ENCODE measurements around the gene AAGAB. TPM values are rescaled to one million over a fixed set of nuclear protein-coding genes. Genes with fewer than 3 reads are reported as not detected.
"Not testable (repeated sequence)": the region's sequence is repeated elsewhere in the genome, so short reads cannot be mapped to it uniquely, and the experiment has no call there.

AAGAB gene
- total RNA-seq, 3 donors from 2014 or later (not counting 1 experiment from before 2014, with no cell fraction given) = 41.1 to 44.3 (median 42.5) TPM

GRCh38 chr15:67296684-67297083 lies 42.2 kb upstream of the AAGAB start:
- Histone ChIP-seq H3K36me3 (ENCODE audit: control insufficient read depth, insufficient read depth, low read length) (no peaks in the 10 kb centered on the region), H3K27me3 (ENCODE audit: control insufficient read depth, insufficient read depth, low read length) (no peaks in the 10 kb centered on the region), H3K27ac (ENCODE audit: low read length) (no peak overlapping the region), H3K4me1 (ENCODE audit: control insufficient read depth, insufficient read depth, low read length) (no peaks in the 10 kb centered on the region), H3K9me3 (ENCODE audit: control insufficient read depth, insufficient read depth, low read length) (no peaks in the 10 kb centered on the region), H3K4me3 (ENCODE audit: low read length) (no peak overlapping the region)
- Mint-ChIP-seq H3K27ac (no peak overlapping the region), H3K4me1 (no peaks in the 10 kb centered on the region), H3K9me3 (no peaks in the 10 kb centered on the region), H3K27me3 (ENCODE audit: low read depth in 2 of 2) (no peaks in the 10 kb centered on the region), H3K36me3 (no peaks in the 10 kb centered on the region), H3K4me3 (no peak overlapping the region)
- TF ChIP-seq, protein P1, sequence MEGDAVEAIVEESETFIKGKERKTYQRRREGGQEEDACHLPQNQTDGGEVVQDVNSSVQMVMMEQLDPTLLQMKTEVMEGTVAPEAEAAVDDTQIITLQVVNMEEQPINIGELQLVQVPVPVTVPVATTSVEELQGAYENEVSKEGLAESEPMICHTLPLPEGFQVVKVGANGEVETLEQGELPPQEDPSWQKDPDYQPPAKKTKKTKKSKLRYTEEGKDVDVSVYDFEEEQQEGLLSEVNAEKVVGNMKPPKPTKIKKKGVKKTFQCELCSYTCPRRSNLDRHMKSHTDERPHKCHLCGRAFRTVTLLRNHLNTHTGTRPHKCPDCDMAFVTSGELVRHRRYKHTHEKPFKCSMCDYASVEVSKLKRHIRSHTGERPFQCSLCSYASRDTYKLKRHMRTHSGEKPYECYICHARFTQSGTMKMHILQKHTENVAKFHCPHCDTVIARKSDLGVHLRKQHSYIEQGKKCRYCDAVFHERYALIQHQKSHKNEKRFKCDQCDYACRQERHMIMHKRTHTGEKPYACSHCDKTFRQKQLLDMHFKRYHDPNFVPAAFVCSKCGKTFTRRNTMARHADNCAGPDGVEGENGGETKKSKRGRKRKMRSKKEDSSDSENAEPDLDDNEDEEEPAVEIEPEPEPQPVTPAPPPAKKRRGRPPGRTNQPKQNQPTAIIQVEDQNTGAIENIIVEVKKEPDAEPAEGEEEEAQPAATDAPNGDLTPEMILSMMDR (IDR thresholded peaks at IDR 0.05) = no peak
- ATAC-seq = no peak
- no peak for DNase-seq
- WGBS (ENCODE audit: insufficient coverage) = no CpG with 5 or more reads among the region's 1 CpG
- intact Hi-C loops (cut with micrococcal nuclease) = no loop called here

GRCh38 chr15:67296188-67296587 lies 41.7 kb upstream of the AAGAB start:
- DNase-seq (no peak), ATAC-seq (no peak)
- no peak overlapping the region for H3K4me3 ChIP-seq (ENCODE audit: low read length)
- no peak overlapping the region for H3K27ac Mint-ChIP-seq
- no peak overlapping the region for H3K4me3 Mint-ChIP-seq
- H3K4me1 Mint-ChIP-seq = no peaks in the 10 kb centered on the region
- H3K27me3 Mint-ChIP-seq (ENCODE audit: low read depth in 2 of 2) = no peaks in the 10 kb centered on the region
- H3K36me3 Mint-ChIP-seq = no peaks in the 10 kb centered on the region
- 96% methylated on average over 5 of the region's 5 CpGs for WGBS (ENCODE audit: insufficient coverage)
- H3K9me3 Mint-ChIP-seq = no peaks in the 10 kb centered on the region
- intact Hi-C loops (cut with micrococcal nuclease) = no loop called here
- no peaks in the 10 kb centered on the region for H3K9me3 ChIP-seq (ENCODE audit: control insufficient read depth, insufficient read depth, low read length)
- H3K27ac ChIP-seq (ENCODE audit: low read length) = no peak overlapping the region
- H3K4me1 ChIP-seq (ENCODE audit: control insufficient read depth, insufficient read depth, low read length) = no peaks in the 10 kb centered on the region
- TF ChIP-seq, protein P1 (IDR thresholded peaks at IDR 0.05) = no peak
- no peaks in the 10 kb centered on the region for H3K27me3 ChIP-seq (ENCODE audit: control insufficient read depth, insufficient read depth, low read length)
- no peaks in the 10 kb centered on the region for H3K36me3 ChIP-seq (ENCODE audit: control insufficient read depth, insufficient read depth, low read length)

DNA sequence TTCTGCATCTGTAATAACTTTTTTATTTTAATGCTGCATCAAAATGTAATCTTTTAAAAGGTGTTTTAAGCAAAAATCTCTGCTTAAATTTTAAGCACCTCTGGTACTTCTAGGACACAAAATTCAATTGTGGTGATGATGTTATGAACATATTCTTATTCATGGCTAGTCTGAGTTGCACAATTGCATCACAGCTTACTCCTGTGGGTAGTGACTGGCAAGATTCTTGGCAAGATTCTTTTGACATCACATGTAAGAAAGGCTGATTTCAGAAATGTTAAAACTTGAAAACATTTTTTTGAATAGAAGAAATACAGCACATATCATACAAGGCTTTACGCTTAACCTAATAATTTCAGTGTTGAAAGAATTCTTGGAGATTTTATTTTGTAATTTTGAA lies 35.9 kb upstream of the AAGAB start:
- intact Hi-C loops (cut with micrococcal nuclease) = no loop called here
- WGBS (ENCODE audit: insufficient coverage) = no CpG with 5 or more reads among the region's 1 CpG
- DNase-seq = no peak
- H3K36me3 Mint-ChIP-seq = no peaks in the 10 kb centered on the region
- TF ChIP-seq, protein P1 (IDR thresholded peaks at IDR 0.05) = no peak
- no peak overlapping the region for H3K4me3 Mint-ChIP-seq
- H3K27me3 Mint-ChIP-seq (ENCODE audit: low read depth in 2 of 2) = peaks cover 0 to 5% of the 10 kb centered on the region in 2 donors
- H3K36me3 ChIP-seq (ENCODE audit: control insufficient read depth, insufficient read depth, low read length) = no peaks in the 10 kb centered on the region
- no peaks in the 10 kb centered on the region for H3K4me1 Mint-ChIP-seq
- H3K27me3 ChIP-seq (ENCODE audit: control insufficient read depth, insufficient read depth, low read length) = no peaks in the 10 kb centered on the region
- H3K4me1 ChIP-seq (ENCODE audit: control insufficient read depth, insufficient read depth, low read length) = no peaks in the 10 kb centered on the region
- ATAC-seq = no peak
- no peak overlapping the region for H3K4me3 ChIP-seq (ENCODE audit: low read length)
- no peak overlapping the region for H3K27ac Mint-ChIP-seq
- H3K9me3 ChIP-seq (ENCODE audit: control insufficient read depth, insufficient read depth, low read length) = no peaks in the 10 kb centered on the region
- H3K27ac ChIP-seq (ENCODE audit: low read length) = no peak overlapping the region
- no peaks in the 10 kb centered on the region for H3K9me3 Mint-ChIP-seq

GRCh38 chr15:67286400-67286799 lies 31.9 kb upstream of the AAGAB start:
- H3K9me3 ChIP-seq (ENCODE audit: control insufficient read depth, insufficient read depth, low read length); H3K27ac Mint-ChIP-seq; H3K4me1 Mint-ChIP-seq; H3K4me3 Mint-ChIP-seq; DNase-seq; H3K36me3 Mint-ChIP-seq; H3K4me3 ChIP-seq (ENCODE audit: low read length); H3K27ac ChIP-seq (ENCODE audit: low read length); H3K27me3 ChIP-seq (ENCODE audit: control insufficient read depth, insufficient read depth, low read length); ATAC-seq; intact Hi-C loops (cut with micrococcal nuclease); H3K36me3 ChIP-seq (ENCODE audit: control insufficient read depth, insufficient read depth, low read length); H3K4me1 ChIP-seq (ENCODE audit: control insufficient read depth, insufficient read depth, low read length); H3K9me3 Mint-ChIP-seq: not testable (repeated sequence)
- 97% methylated on average over 3 of the region's 6 CpGs for WGBS (ENCODE audit: insufficient coverage)
- peaks cover 7 to 16% of the 10 kb centered on the region in 2 donors for H3K27me3 Mint-ChIP-seq (ENCODE audit: low read depth in 2 of 2)

- intact Hi-C loops (cut with micrococcal nuclease); ATAC-seq: not testable (repeated sequence)
Measured at GRCh38 chr15:67285625-67286024, 31.2 kb upstream of the AAGAB start.

More at GRCh38 chr15:67285625-67286024, 31.2 kb upstream of the AAGAB start:
- not testable (repeated sequence) for H3K36me3 Mint-ChIP-seq; H3K9me3 ChIP-seq (ENCODE audit: control insufficient read depth, insufficient read depth, low read length); DNase-seq; H3K36me3 ChIP-seq (ENCODE audit: control insufficient read depth, insufficient read depth, low read length); H3K27me3 ChIP-seq (ENCODE audit: control insufficient read depth, insufficient read depth, low read length); H3K4me3 Mint-ChIP-seq; H3K27ac ChIP-seq (ENCODE audit: low read length); H3K9me3 Mint-ChIP-seq; H3K4me1 ChIP-seq (ENCODE audit: control insufficient read depth, insufficient read depth, low read length); H3K27ac Mint-ChIP-seq; H3K4me3 ChIP-seq (ENCODE audit: low read length); H3K4me1 Mint-ChIP-seq
- H3K27me3 Mint-ChIP-seq (ENCODE audit: low read depth in 2 of 2) = peaks cover 9 to 16% of the 10 kb centered on the region in 2 donors

All from natural killer cell (primary cell).